Measurements from ENCODE around the gene MBD3L3. TPM values are rescaled to one million over a fixed set of nuclear protein-coding genes. Genes with fewer than 3 reads are reported as not detected.
"Not testable (repeated sequence)": the region's sequence is repeated elsewhere in the genome, so short reads cannot be mapped to it uniquely, and the experiment has no call there.

MBD3L3 gene
- polyA plus RNA-seq (2013, experiment 1 of 2): not detected
- not detected for polyA plus RNA-seq (2013, experiment 2 of 2)

- not testable (repeated sequence) for H3K4me3 ChIP-seq (ENCODE audit: low read length); H4K5ac ChIP-seq (ENCODE audit: low read length); H3K79me1 ChIP-seq (ENCODE audit: low read length); H3K27me3 ChIP-seq (ENCODE audit: insufficient read depth, low read length, poor library complexity); H3K4me1 ChIP-seq (ENCODE audit: control insufficient read depth, low read depth, low read length); H3K4ac ChIP-seq (ENCODE audit: low read depth, low read length); H3K27ac ChIP-seq (ENCODE audit: low read depth, low read length); H2BK5ac ChIP-seq (ENCODE audit: low read length); H3K36me3 ChIP-seq (ENCODE audit: control insufficient read depth, insufficient read depth, low read length); H3K56ac ChIP-seq (ENCODE audit: low read length); DNase-seq; H3K9ac ChIP-seq (ENCODE audit: low read length); H2BK120ac ChIP-seq (ENCODE audit: low read depth, low read length); H3K23ac ChIP-seq (ENCODE audit: low read length); H3K4me2 ChIP-seq (ENCODE audit: low read length); H2AK5ac ChIP-seq (ENCODE audit: low read length); H2BK15ac ChIP-seq (replicated peaks; ENCODE audit: low read depth); H3K18ac ChIP-seq (ENCODE audit: low read length); H3K79me2 ChIP-seq (ENCODE audit: control insufficient read depth, insufficient read depth, low read length); H4K8ac ChIP-seq (ENCODE audit: low read depth, low read length)
- WGBS (ENCODE audit: extremely low coverage, insufficient coverage, low lambda C conversion rate): no CpG with 5 or more reads among the region's 8 CpGs
Observed at GRCh38 chr19:7058576-7058975, at the start of gene MBD3L3. MBD3L3 (minus strand) TSS chr19:7058676; CDS start chr19:7058605, 71 bp downstream.

GRCh38 chr19:7106711-7107657 lies 48.5 kb upstream of the MBD3L3 start:
- no peak for DNase-seq
- Histone ChIP-seq H2AK5ac (ENCODE audit: low read length) (no peak overlapping the region), H2BK15ac (replicated peaks; ENCODE audit: low read depth) (no peak overlapping the region), H3K4me3 (ENCODE audit: low read length) (no peak overlapping the region), H3K36me3 (ENCODE audit: control insufficient read depth, insufficient read depth, low read length) (no peaks in the 10 kb centered on the region), H3K27ac (ENCODE audit: low read depth, low read length) (no peak overlapping the region), H3K23ac (ENCODE audit: low read length) (no peak overlapping the region), H2BK5ac (ENCODE audit: low read length) (no peak overlapping the region), H2BK120ac (ENCODE audit: low read depth, low read length) (no peak overlapping the region), H3K4me2 (ENCODE audit: low read length) (no peak overlapping the region), H3K56ac (ENCODE audit: low read length) (no peak overlapping the region), H4K8ac (ENCODE audit: low read depth, low read length) (no peak overlapping the region), H4K5ac (ENCODE audit: low read length) (no peak overlapping the region), H3K18ac (ENCODE audit: low read length) (no peak overlapping the region), H3K4ac (ENCODE audit: low read depth, low read length) (no peak overlapping the region), H3K79me2 (ENCODE audit: control insufficient read depth, insufficient read depth, low read length) (no peaks in the 10 kb centered on the region), H3K4me1 (ENCODE audit: control insufficient read depth, low read depth, low read length) (no peaks in the 10 kb centered on the region), H3K79me1 (ENCODE audit: low read length) (no peaks in the 10 kb centered on the region), H3K9ac (ENCODE audit: low read length) (no peak overlapping the region), H3K27me3 (ENCODE audit: insufficient read depth, low read length, poor library complexity) (no peaks in the 10 kb centered on the region)
- 100% methylated on average over 5 of the region's 10 CpGs for WGBS (ENCODE audit: extremely low coverage, insufficient coverage, low lambda C conversion rate)

GRCh38 chr19:7104747-7105447 lies 46.4 kb upstream of the MBD3L3 start:
- Histone ChIP-seq H3K27ac (ENCODE audit: low read depth, low read length) (no peak overlapping the region), H4K8ac (ENCODE audit: low read depth, low read length) (no peak overlapping the region), H3K36me3 (ENCODE audit: control insufficient read depth, insufficient read depth, low read length) (no peaks in the 10 kb centered on the region), H3K79me2 (ENCODE audit: control insufficient read depth, insufficient read depth, low read length) (no peaks in the 10 kb centered on the region), H2BK120ac (ENCODE audit: low read depth, low read length) (no peak overlapping the region), H3K9ac (ENCODE audit: low read length) (no peak overlapping the region), H2BK15ac (replicated peaks; ENCODE audit: low read depth) (no peak overlapping the region), H3K27me3 (ENCODE audit: insufficient read depth, low read length, poor library complexity) (no peaks in the 10 kb centered on the region), H2BK5ac (ENCODE audit: low read length) (no peak overlapping the region), H3K4me1 (ENCODE audit: control insufficient read depth, low read depth, low read length) (no peaks in the 10 kb centered on the region), H3K18ac (ENCODE audit: low read length) (no peak overlapping the region), H3K4me3 (ENCODE audit: low read length) (no peak overlapping the region), H2AK5ac (ENCODE audit: low read length) (no peak overlapping the region), H3K23ac (ENCODE audit: low read length) (no peak overlapping the region), H3K79me1 (ENCODE audit: low read length) (no peaks in the 10 kb centered on the region), H3K4me2 (ENCODE audit: low read length) (no peak overlapping the region), H3K56ac (ENCODE audit: low read length) (no peak overlapping the region), H4K5ac (ENCODE audit: low read length) (no peak overlapping the region), H3K4ac (ENCODE audit: low read depth, low read length) (no peak overlapping the region)
- DNase-seq: no peak

- WGBS (ENCODE audit: extremely low coverage, insufficient coverage, low lambda C conversion rate): no CpG with 5 or more reads among the region's 19 CpGs
- H4K5ac ChIP-seq (ENCODE audit: low read length): no peak overlapping the region
- H2BK5ac ChIP-seq (ENCODE audit: low read length): no peak overlapping the region
- H2AK5ac ChIP-seq (ENCODE audit: low read length): no peak overlapping the region
- H3K23ac ChIP-seq (ENCODE audit: low read length): no peak overlapping the region
- no peak overlapping the region for H3K4ac ChIP-seq (ENCODE audit: low read depth, low read length)
- H3K9ac ChIP-seq (ENCODE audit: low read length): no peak overlapping the region
- no peaks in the 10 kb centered on the region for H3K36me3 ChIP-seq (ENCODE audit: control insufficient read depth, insufficient read depth, low read length)
- H2BK120ac ChIP-seq (ENCODE audit: low read depth, low read length): no peak overlapping the region
- no peaks in the 10 kb centered on the region for H3K27me3 ChIP-seq (ENCODE audit: insufficient read depth, low read length, poor library complexity)
- no peak overlapping the region for H3K18ac ChIP-seq (ENCODE audit: low read length)
- H3K56ac ChIP-seq (ENCODE audit: low read length): no peak overlapping the region
- no peak overlapping the region for H3K4me2 ChIP-seq (ENCODE audit: low read length)
- no peaks in the 10 kb centered on the region for H3K79me2 ChIP-seq (ENCODE audit: control insufficient read depth, insufficient read depth, low read length)
- no peaks in the 10 kb centered on the region for H3K79me1 ChIP-seq (ENCODE audit: low read length)
- no peak overlapping the region for H2BK15ac ChIP-seq (replicated peaks; ENCODE audit: low read depth)
- H4K8ac ChIP-seq (ENCODE audit: low read depth, low read length): no peak overlapping the region
- no peak overlapping the region for H3K4me3 ChIP-seq (ENCODE audit: low read length)
- H3K4me1 ChIP-seq (ENCODE audit: control insufficient read depth, low read depth, low read length): no peaks in the 10 kb centered on the region
- no peak for DNase-seq
- no peak overlapping the region for H3K27ac ChIP-seq (ENCODE audit: low read depth, low read length)
Observed at GRCh38 chr19:7101498-7102253, 43.2 kb upstream of the MBD3L3 start.

GRCh38 chr19:7099597-7099921 lies 41.1 kb upstream of the MBD3L3 start:
- Histone ChIP-seq H3K4ac (ENCODE audit: low read depth, low read length) (no peak overlapping the region), H4K5ac (ENCODE audit: low read length) (no peak overlapping the region), H3K27me3 (ENCODE audit: insufficient read depth, low read length, poor library complexity) (no peaks in the 10 kb centered on the region), H3K27ac (ENCODE audit: low read depth, low read length) (no peak overlapping the region), H3K4me3 (ENCODE audit: low read length) (no peak overlapping the region), H3K36me3 (ENCODE audit: control insufficient read depth, insufficient read depth, low read length) (no peaks in the 10 kb centered on the region), H2BK15ac (replicated peaks; ENCODE audit: low read depth) (no peak overlapping the region), H3K56ac (ENCODE audit: low read length) (peak overlapping the region; percentile 98), H2BK120ac (ENCODE audit: low read depth, low read length) (no peak overlapping the region), H3K23ac (ENCODE audit: low read length) (no peak overlapping the region), H2AK5ac (ENCODE audit: low read length) (no peak overlapping the region), H3K4me2 (ENCODE audit: low read length) (peak overlapping the region; percentile 56), H3K4me1 (ENCODE audit: control insufficient read depth, low read depth, low read length) (no peaks in the 10 kb centered on the region), H4K8ac (ENCODE audit: low read depth, low read length) (no peak overlapping the region), H2BK5ac (ENCODE audit: low read length) (no peak overlapping the region), H3K79me1 (ENCODE audit: low read length) (no peaks in the 10 kb centered on the region), H3K18ac (ENCODE audit: low read length) (no peak overlapping the region), H3K9ac (ENCODE audit: low read length) (peak overlapping the region; percentile 80), H3K79me2 (ENCODE audit: control insufficient read depth, insufficient read depth, low read length) (no peaks in the 10 kb centered on the region)
- no peak for DNase-seq
- no CpG with 5 or more reads among the region's 9 CpGs for WGBS (ENCODE audit: extremely low coverage, insufficient coverage, low lambda C conversion rate)
